Measurements from ENCODE around the gene UVSSA.
"Not testable (repeated sequence)": the region's sequence is repeated elsewhere in the genome, so short reads cannot be mapped to it uniquely, and the experiment has no call there.

Gene UVSSA

GRCh38 chr4:1333256-1333655 is 13.8 kb upstream of the UVSSA start:
- Histone ChIP-seq H3K9me3 (ENCODE audit: control insufficient read depth, insufficient read depth, low read length) (no peaks in the 10 kb centered on the region), H3K4me3 (ENCODE audit: low read depth, low read length) (no peak overlapping the region), H3K27ac (ENCODE audit: low read depth, low read length) (no peak overlapping the region), H3K27me3 (ENCODE audit: control insufficient read depth, insufficient read depth, low read length) (no peaks in the 10 kb centered on the region), H3K4me1 (ENCODE audit: control insufficient read depth, insufficient read depth, low read length) (no peaks in the 10 kb centered on the region), H3K36me3 (ENCODE audit: control insufficient read depth, insufficient read depth, low read length) (peaks cover 69% of the 10 kb centered on the region), H3K9ac (ENCODE audit: low read depth, low read length) (no peak overlapping the region)

GRCh38 chr4:1333851-1334578 is 13.0 kb upstream of the UVSSA start:
- H3K4me1 ChIP-seq (ENCODE audit: control insufficient read depth, insufficient read depth, low read length); H3K9me3 ChIP-seq (ENCODE audit: control insufficient read depth, insufficient read depth, low read length); H3K27ac ChIP-seq (ENCODE audit: low read depth, low read length); H3K27me3 ChIP-seq (ENCODE audit: control insufficient read depth, insufficient read depth, low read length); H3K9ac ChIP-seq (ENCODE audit: low read depth, low read length); H3K4me3 ChIP-seq (ENCODE audit: low read depth, low read length): not testable (repeated sequence)
- H3K36me3 ChIP-seq (ENCODE audit: control insufficient read depth, insufficient read depth, low read length) = peaks cover 68% of the 10 kb centered on the region

GRCh38 chr4:1334579-1334895 is 12.5 kb upstream of the UVSSA start:
- no peak overlapping the region for H3K4me3 ChIP-seq (ENCODE audit: low read depth, low read length)
- H3K4me1 ChIP-seq (ENCODE audit: control insufficient read depth, insufficient read depth, low read length) = no peaks in the 10 kb centered on the region
- H3K9ac ChIP-seq (ENCODE audit: low read depth, low read length) = no peak overlapping the region
- H3K36me3 ChIP-seq (ENCODE audit: control insufficient read depth, insufficient read depth, low read length) = peaks cover 68% of the 10 kb centered on the region
- no peaks in the 10 kb centered on the region for H3K9me3 ChIP-seq (ENCODE audit: control insufficient read depth, insufficient read depth, low read length)
- H3K27me3 ChIP-seq (ENCODE audit: control insufficient read depth, insufficient read depth, low read length) = no peaks in the 10 kb centered on the region
- no peak overlapping the region for H3K27ac ChIP-seq (ENCODE audit: low read depth, low read length)

DNA sequence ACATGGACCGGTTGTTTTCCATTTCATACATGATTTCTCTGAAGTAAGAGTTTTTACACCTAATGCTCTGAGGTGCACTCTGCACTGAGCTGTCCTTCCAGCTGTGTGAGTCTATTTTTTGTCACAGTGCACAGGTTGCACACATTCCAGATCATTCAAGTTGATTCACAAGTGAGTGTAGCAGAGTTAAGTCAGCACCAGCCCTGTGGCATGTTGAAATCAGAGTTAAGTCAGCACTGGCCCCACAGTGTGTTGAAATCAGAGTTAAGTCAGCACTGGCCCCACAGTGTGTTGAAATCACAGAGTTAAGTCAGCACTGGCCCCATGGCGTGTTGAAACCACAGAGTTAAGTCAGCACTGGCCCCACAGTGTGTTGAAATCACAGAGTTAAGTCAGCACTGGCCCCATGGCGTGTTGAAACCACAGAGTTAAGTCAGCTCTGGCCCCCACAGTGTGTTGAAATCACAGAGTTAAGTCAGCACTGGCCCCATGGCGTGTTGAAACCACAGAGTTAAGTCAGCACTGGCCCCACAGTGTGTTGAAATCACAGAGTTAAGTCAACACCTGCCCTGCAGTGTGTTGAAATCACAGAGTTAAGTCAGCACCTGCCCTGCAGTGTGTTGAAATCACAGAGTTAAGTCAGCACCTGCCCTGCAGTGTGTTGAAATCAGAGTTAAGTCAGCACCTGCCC is 11.7 kb upstream of the UVSSA start:
- H3K9ac ChIP-seq (ENCODE audit: low read depth, low read length); H3K9me3 ChIP-seq (ENCODE audit: control insufficient read depth, insufficient read depth, low read length); H3K27ac ChIP-seq (ENCODE audit: low read depth, low read length); H3K27me3 ChIP-seq (ENCODE audit: control insufficient read depth, insufficient read depth, low read length); H3K4me1 ChIP-seq (ENCODE audit: control insufficient read depth, insufficient read depth, low read length); H3K4me3 ChIP-seq (ENCODE audit: low read depth, low read length): not testable (repeated sequence)
- peaks cover 73% of the 10 kb centered on the region for H3K36me3 ChIP-seq (ENCODE audit: control insufficient read depth, insufficient read depth, low read length)

DNA sequence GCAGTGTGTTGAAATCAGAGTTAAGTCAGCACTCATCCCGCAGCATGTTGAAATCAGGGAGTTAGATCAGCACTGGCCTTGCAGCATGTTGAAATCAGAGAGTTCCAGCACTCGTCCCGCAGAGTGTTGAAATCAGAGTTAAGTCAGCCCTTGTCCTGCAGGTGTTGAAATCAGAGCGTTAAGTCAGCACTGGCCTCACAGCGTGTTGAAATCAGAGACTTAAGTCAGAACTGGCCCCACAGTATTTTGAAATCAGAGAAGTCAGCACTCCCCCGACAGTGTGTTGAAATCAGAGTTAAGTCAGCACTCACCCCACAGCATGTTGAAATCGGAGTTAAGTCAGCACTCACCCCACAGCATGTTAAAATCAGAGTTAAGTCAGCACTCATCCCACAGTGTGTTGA is 10.9 kb upstream of the UVSSA start:
- no peaks in the 10 kb centered on the region for H3K4me1 ChIP-seq (ENCODE audit: control insufficient read depth, insufficient read depth, low read length)
- H3K27ac ChIP-seq (ENCODE audit: low read depth, low read length) = no peak overlapping the region
- H3K9me3 ChIP-seq (ENCODE audit: control insufficient read depth, insufficient read depth, low read length) = no peaks in the 10 kb centered on the region
- H3K27me3 ChIP-seq (ENCODE audit: control insufficient read depth, insufficient read depth, low read length) = no peaks in the 10 kb centered on the region
- H3K36me3 ChIP-seq (ENCODE audit: control insufficient read depth, insufficient read depth, low read length) = peaks cover 79% of the 10 kb centered on the region
- no peak overlapping the region for H3K4me3 ChIP-seq (ENCODE audit: low read depth, low read length)
- H3K9ac ChIP-seq (ENCODE audit: low read depth, low read length) = no peak overlapping the region

GRCh38 chr4:1337376-1337831 is 9.6 kb upstream of the UVSSA start:
- H3K27ac ChIP-seq (ENCODE audit: low read depth, low read length) = no peak overlapping the region

DNA sequence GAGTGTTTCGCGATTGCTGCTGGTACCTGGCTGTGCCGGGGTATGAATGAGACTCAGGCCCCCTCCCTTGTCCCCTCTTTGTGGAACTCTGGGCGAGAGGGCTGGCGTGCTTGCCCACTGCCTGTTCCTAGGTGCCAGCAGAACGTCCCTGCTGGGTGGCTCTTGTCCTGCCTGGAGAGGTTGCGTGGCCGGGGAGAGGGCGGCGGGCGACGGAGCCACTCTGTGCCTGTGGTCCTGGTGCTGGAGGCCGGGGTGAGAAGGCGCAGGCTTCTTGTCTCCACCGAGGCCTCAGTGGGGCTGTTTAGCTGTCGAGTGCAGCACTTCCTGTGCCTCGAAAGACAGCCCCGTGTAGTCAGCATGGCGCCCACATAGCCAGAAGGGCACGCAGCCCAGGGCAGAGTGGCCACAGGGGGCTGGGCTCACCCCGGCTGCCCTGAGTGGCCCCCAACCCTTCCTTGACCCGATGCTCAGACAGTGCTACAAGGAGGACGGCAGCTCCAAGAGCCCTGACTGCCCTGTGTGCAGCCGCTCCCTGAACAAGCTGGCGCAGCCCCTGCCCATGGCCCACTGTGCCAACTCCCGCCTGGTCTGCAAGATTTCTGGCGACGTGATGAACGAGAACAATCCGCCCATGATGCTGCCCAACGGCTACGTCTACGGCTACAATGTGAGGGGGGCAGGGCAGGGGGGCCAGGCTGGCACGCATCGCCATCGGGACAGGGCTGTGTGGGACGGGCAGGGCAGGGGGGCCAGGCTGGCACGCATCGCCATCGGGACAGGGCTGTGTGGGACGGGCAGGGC is 8.9 kb upstream of the UVSSA start:
- no peaks in the 10 kb centered on the region for H3K27me3 ChIP-seq (ENCODE audit: control insufficient read depth, insufficient read depth, low read length)
- H3K4me3 ChIP-seq (ENCODE audit: low read depth, low read length) = no peak overlapping the region
- H3K9me3 ChIP-seq (ENCODE audit: control insufficient read depth, insufficient read depth, low read length) = no peaks in the 10 kb centered on the region
- no peaks in the 10 kb centered on the region for H3K4me1 ChIP-seq (ENCODE audit: control insufficient read depth, insufficient read depth, low read length)
- H3K27ac ChIP-seq (ENCODE audit: low read depth, low read length) = no peak overlapping the region
- peaks cover 70% of the 10 kb centered on the region for H3K36me3 ChIP-seq (ENCODE audit: control insufficient read depth, insufficient read depth, low read length)
- H3K9ac ChIP-seq (ENCODE audit: low read depth, low read length) = no peak overlapping the region

More at GRCh38 chr4:1337376-1337831, 9.6 kb upstream of the UVSSA start:
- Histone ChIP-seq H3K4me3 (ENCODE audit: low read depth, low read length) (no peak overlapping the region), H3K9ac (ENCODE audit: low read depth, low read length) (no peak overlapping the region), H3K36me3 (ENCODE audit: control insufficient read depth, insufficient read depth, low read length) (peaks cover 78% of the 10 kb centered on the region), H3K4me1 (ENCODE audit: control insufficient read depth, insufficient read depth, low read length) (no peaks in the 10 kb centered on the region), H3K27me3 (ENCODE audit: control insufficient read depth, insufficient read depth, low read length) (no peaks in the 10 kb centered on the region), H3K9me3 (ENCODE audit: control insufficient read depth, insufficient read depth, low read length) (no peaks in the 10 kb centered on the region)

DNA sequence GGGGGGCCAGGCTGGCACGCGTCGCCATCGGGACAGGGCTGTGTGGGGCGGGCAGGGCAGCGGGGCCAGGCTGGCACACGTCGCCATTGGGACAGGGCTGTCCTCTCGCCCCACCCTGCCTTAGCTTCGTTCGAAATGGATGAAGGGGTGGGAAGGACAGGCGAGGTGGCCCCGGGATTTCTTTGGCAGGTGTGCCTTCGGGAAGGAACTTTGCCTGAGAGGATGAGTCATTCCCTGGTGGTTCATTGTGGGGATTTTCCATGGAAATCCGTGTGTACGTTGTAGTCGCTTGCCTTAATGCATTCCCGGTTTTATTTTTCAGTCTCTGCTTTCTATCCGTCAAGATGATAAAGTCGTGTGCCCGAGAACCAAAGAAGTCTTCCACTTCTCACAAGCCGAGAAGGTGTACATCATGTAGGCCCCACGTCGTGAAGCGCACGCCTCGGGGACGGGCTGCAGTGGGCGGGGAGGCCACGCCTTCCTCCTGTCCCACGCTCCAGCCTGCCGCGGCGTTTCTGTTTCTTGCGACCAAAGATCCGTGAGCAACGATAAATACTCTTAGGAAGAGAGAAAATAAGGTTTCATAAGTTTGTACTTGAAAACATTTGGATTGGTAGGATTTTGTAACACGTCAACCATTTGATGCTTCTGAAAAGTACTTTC is 8.1 kb upstream of the UVSSA start:
- Histone ChIP-seq H3K4me3 (ENCODE audit: low read depth, low read length) (no peak overlapping the region), H3K9me3 (ENCODE audit: control insufficient read depth, insufficient read depth, low read length) (no peaks in the 10 kb centered on the region), H3K4me1 (ENCODE audit: control insufficient read depth, insufficient read depth, low read length) (no peaks in the 10 kb centered on the region), H3K27me3 (ENCODE audit: control insufficient read depth, insufficient read depth, low read length) (no peaks in the 10 kb centered on the region), H3K9ac (ENCODE audit: low read depth, low read length) (no peak overlapping the region), H3K27ac (ENCODE audit: low read depth, low read length) (no peak overlapping the region), H3K36me3 (ENCODE audit: control insufficient read depth, insufficient read depth, low read length) (peaks cover 67% of the 10 kb centered on the region)

DNA sequence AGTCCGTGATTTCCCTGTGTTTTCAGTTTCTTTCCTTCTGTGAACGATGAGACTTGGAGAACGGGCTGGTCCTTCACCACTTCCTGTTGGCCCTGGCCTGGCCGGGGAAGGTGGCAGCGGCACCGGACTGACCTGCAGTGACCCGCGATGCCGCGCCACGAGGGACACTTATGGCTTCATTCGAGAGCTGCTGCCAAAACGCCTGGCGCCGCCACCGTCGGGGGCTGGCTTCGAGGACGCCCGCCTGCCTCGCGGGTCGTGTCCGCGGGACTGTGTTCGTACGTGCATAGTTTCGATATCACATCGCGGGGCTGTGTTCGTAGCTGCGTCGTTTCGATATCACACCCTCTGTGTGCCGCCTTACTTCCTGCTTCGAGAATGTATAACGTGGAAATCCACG is 7.5 kb upstream of the UVSSA start:
- no peaks in the 10 kb centered on the region for H3K9me3 ChIP-seq (ENCODE audit: control insufficient read depth, insufficient read depth, low read length)
- peaks cover 63% of the 10 kb centered on the region for H3K36me3 ChIP-seq (ENCODE audit: control insufficient read depth, insufficient read depth, low read length)
- H3K9ac ChIP-seq (ENCODE audit: low read depth, low read length) = no peak overlapping the region
- no peaks in the 10 kb centered on the region for H3K4me1 ChIP-seq (ENCODE audit: control insufficient read depth, insufficient read depth, low read length)
- no peaks in the 10 kb centered on the region for H3K27me3 ChIP-seq (ENCODE audit: control insufficient read depth, insufficient read depth, low read length)
- no peak overlapping the region for H3K4me3 ChIP-seq (ENCODE audit: low read depth, low read length)
- no peak overlapping the region for H3K27ac ChIP-seq (ENCODE audit: low read depth, low read length)

GRCh38 chr4:1340181-1340747 is 6.7 kb upstream of the UVSSA start:
- Histone ChIP-seq H3K27me3 (ENCODE audit: control insufficient read depth, insufficient read depth, low read length) (no peaks in the 10 kb centered on the region), H3K36me3 (ENCODE audit: control insufficient read depth, insufficient read depth, low read length) (peaks cover 56% of the 10 kb centered on the region)

More at GRCh38 chr4:1340181-1340747, 6.7 kb upstream of the UVSSA start:
- H3K27ac ChIP-seq (ENCODE audit: low read depth, low read length) = no peak overlapping the region
- no peaks in the 10 kb centered on the region for H3K4me1 ChIP-seq (ENCODE audit: control insufficient read depth, insufficient read depth, low read length)
- no peak overlapping the region for H3K4me3 ChIP-seq (ENCODE audit: low read depth, low read length)
- H3K9me3 ChIP-seq (ENCODE audit: control insufficient read depth, insufficient read depth, low read length) = no peaks in the 10 kb centered on the region
- H3K9ac ChIP-seq (ENCODE audit: low read depth, low read length) = no peak overlapping the region

Measured in HUES48 (cell line).